Liver (tissue), 9 donors: ENCODE data around the gene M6PR. TPM values are rescaled to one million over a fixed set of nuclear protein-coding genes. Genes with fewer than 3 reads are reported as not detected.

Experiments
- DNase-seq: peaks from one replicate; pipeline ENCODE4 v3.0.0-alpha.2; 2017; ENCODE audit warnings: low spot score
- H3K27ac ChIP-seq, 2 donors: one replicate each; pipeline ENCODE4 v1.7.0; 2013; ENCODE audit warnings: inconsistent platforms in 2 of 2, low read length in 2 of 2, control low read depth in 1 of 2, low read depth in 1 of 2, mild to moderate bottlenecking in 1 of 2
- H3K27me3 ChIP-seq, 4 donors: one replicate each; pipeline versions ENCODE4 v1.6.1 to v1.7.0; 2013; ENCODE audit warnings: low read length in 3 of 4, inconsistent platforms in 1 of 4, mild to moderate bottlenecking in 1 of 4, moderate library complexity in 1 of 4; ENCODE audit not compliant: control insufficient read depth in 4 of 4, insufficient read depth in 4 of 4
- H3K36me3 ChIP-seq, 4 donors: one replicate each; pipeline versions ENCODE4 v1.6.1 to v1.7.0; 2013; ENCODE audit warnings: low read length in 3 of 4, mild to moderate bottlenecking in 3 of 4, low read depth in 1 of 4, moderate library complexity in 1 of 4; ENCODE audit not compliant: control insufficient read depth in 4 of 4, insufficient read depth in 3 of 4
- H3K4me1 ChIP-seq, 4 donors: one replicate each; pipeline versions ENCODE4 v1.6.1 to v1.7.0; 2013; ENCODE audit warnings: low read length in 3 of 4, mild to moderate bottlenecking in 3 of 4, moderate library complexity in 1 of 4; ENCODE audit not compliant: control insufficient read depth in 4 of 4, insufficient read depth in 4 of 4
- H3K4me3 ChIP-seq, 3 donors: one replicate each; pipeline versions ENCODE4 v1.6.1 to v1.7.0; 2013; ENCODE audit warnings: low read length in 3 of 3, control low read depth in 1 of 3, low read depth in 1 of 3, mild to moderate bottlenecking in 1 of 3
- H3K9ac ChIP-seq, 2 donors: one replicate each; pipeline ENCODE4 v1.7.0; 2013; ENCODE audit warnings: low read length in 2 of 2, mild to moderate bottlenecking in 2 of 2, moderate library complexity in 2 of 2, control low read depth in 1 of 2, low read depth in 1 of 2
- H3K9me3 ChIP-seq, 4 donors: one replicate each; pipeline versions ENCODE4 v1.6.1 to v1.7.0; 2013; ENCODE audit warnings: low read length in 3 of 4; ENCODE audit not compliant: control insufficient read depth in 4 of 4
- EGR1 ChIP-seq, 2 donors: IDR thresholded peaks; 2 replicates each; pipeline ENCODE4 v1.6.1; 2016 to 2018; ENCODE audit warnings: antibody characterized with exemption in 2 of 2, low read depth in 2 of 2
- FOXA1 ChIP-seq: IDR thresholded peaks from 2 replicates; pipeline ENCODE4 v1.6.1; 2016; ENCODE audit warnings: antibody characterized with exemption
- FOXA2 ChIP-seq: IDR thresholded peaks from 2 replicates; pipeline ENCODE4 v1.6.1; 2016; ENCODE audit warnings: antibody characterized with exemption
- HNF4A ChIP-seq, 2 donors: conservative IDR thresholded peaks; 2 replicates each; pipeline ENCODE4 v1.6.1; 2016; ENCODE audit warnings: antibody characterized with exemption in 2 of 2, mild to moderate bottlenecking in 2 of 2
- HNF4G ChIP-seq: IDR thresholded peaks from 2 replicates; pipeline ENCODE4 v1.6.1; 2016; ENCODE audit warnings: antibody characterized with exemption
- JUND ChIP-seq, 2 donors: IDR thresholded peaks; 2 replicates each; pipeline ENCODE4 v1.6.1; 2016; ENCODE audit warnings: antibody characterized with exemption in 2 of 2
- NR2F2 ChIP-seq: IDR thresholded peaks from 2 replicates; pipeline ENCODE4 v1.6.1; 2016; ENCODE audit warnings: antibody characterized with exemption
- RAD21 ChIP-seq, 2 donors: IDR thresholded peaks; 2 replicates each; pipeline ENCODE4 v1.6.1; 2016; ENCODE audit warnings: antibody characterized with exemption in 2 of 2, mild to moderate bottlenecking in 2 of 2
- REST ChIP-seq: IDR thresholded peaks from 2 replicates; pipeline ENCODE4 v1.6.1; 2016; ENCODE audit warnings: antibody characterized with exemption, mild to moderate bottlenecking
- RXRA ChIP-seq, 2 donors: IDR thresholded peaks; 2 replicates each; pipeline ENCODE4 v1.6.1; 2017 to 2018; ENCODE audit warnings: antibody characterized with exemption in 2 of 2, mild to moderate bottlenecking in 1 of 2
- SP1 ChIP-seq: IDR thresholded peaks from 2 replicates; pipeline ENCODE4 v1.6.1; 2018; ENCODE audit warnings: antibody characterized with exemption, mild to moderate bottlenecking
- TAF1 ChIP-seq: conservative IDR thresholded peaks from 2 replicates; pipeline ENCODE4 v1.6.1; 2016; ENCODE audit warnings: antibody characterized with exemption, mild to moderate bottlenecking
- YY1 ChIP-seq: IDR thresholded peaks from 2 replicates; pipeline ENCODE4 v1.6.1; 2016; ENCODE audit warnings: antibody characterized with exemption, mild to moderate bottlenecking
- ZBTB33 ChIP-seq: IDR thresholded peaks from 2 replicates; pipeline ENCODE4 v1.6.1; 2016; ENCODE audit warnings: antibody characterized with exemption
- WGBS: extraction: QIAGEN DNeasy Blood & Tissue Kit; methylation state at CpG from one replicate; pipeline ENCODE4 v1.1.7; 2013; 5-methylcytosine and 5-hydroxymethylcytosine counted together
- polyA plus RNA-seq, 2 donors: library from polyadenylated mRNA; stranded (reverse) in 1 of 2; unstranded in 1 of 2; fragments of 200-250 nt in 1 of 2; fragments of >200 nt in 1 of 2; fragmentation: Nextera tagmentation in 1 of 2; extraction: Ambion mirVana in 1 of 2; gene quantifications; one replicate each; pipeline versions ENCODE4 v1.2.1 to v1.2.3, GENCODE V29; 2013 to 2015
- total RNA-seq, 2 donors: library from RNA; depleted of rRNA; stranded (reverse); fragments of >200 nt; gene quantifications; one replicate each; pipeline ENCODE4 v1.2.3, GENCODE V29; 2014
- donor health status: healthy.
- donor health status: healthy.
- donor health status: healthy.
- donor health status: healthy.
- donor health status: healthy.

M6PR gene
- total and polyA plus RNA-seq, 4 donors = 38.7 to 118 (median 46.7) TPM

- WGBS = 84% methylated on average over 5 of the region's 5 CpGs
- TF ChIP-seq REST = no peak
- TF ChIP-seq HNF4A (conservative IDR thresholded peaks at IDR 0.05) = no peak
- TF ChIP-seq RAD21 (IDR thresholded peaks at IDR 0.05) = no peak
- peak in 1 of 2 donors; percentile 19 for TF ChIP-seq JUND (IDR thresholded peaks at IDR 0.05)
- no peak for TF ChIP-seq NR2F2
- no peak overlapping the region for H3K9ac ChIP-seq
- no peaks in the 10 kb centered on the region for H3K9me3 ChIP-seq
- H3K4me3 ChIP-seq = no peak overlapping the region
- H3K4me1 ChIP-seq = no peaks in the 10 kb centered on the region
- no peaks in the 10 kb centered on the region for H3K27me3 ChIP-seq
- H3K36me3 ChIP-seq = no peaks in the 10 kb centered on the region
- DNase-seq = no peak
- no peak overlapping the region for H3K27ac ChIP-seq
Observed at GRCh38 chr12:8996682-8997405, 47.4 kb upstream of the M6PR start.

- no peaks in the 10 kb centered on the region for H3K9me3 ChIP-seq
- H3K27me3 ChIP-seq = no peaks in the 10 kb centered on the region
- TF ChIP-seq RAD21 (IDR thresholded peaks at IDR 0.05) (no peak), REST (no peak), FOXA2 (no peak), ZBTB33 (no peak), JUND (IDR thresholded peaks at IDR 0.05) (no peak), FOXA1 (no peak), HNF4G (no peak), SP1 (no peak), HNF4A (conservative IDR thresholded peaks at IDR 0.05) (no peak), YY1 (no peak), TAF1 (no peak), EGR1 (IDR thresholded peaks at IDR 0.05; ENCODE audit: low read depth in 2 of 2) (no peak), RXRA (IDR thresholded peaks at IDR 0.05) (no peak)
- no peak for DNase-seq
- H3K4me3 ChIP-seq = no peak overlapping the region
- H3K4me1 ChIP-seq = no peaks in the 10 kb centered on the region
- no peak overlapping the region for H3K27ac ChIP-seq
- H3K9ac ChIP-seq = no peak overlapping the region
- 87% methylated on average over 4 of the region's 4 CpGs for WGBS
- no peaks in the 10 kb centered on the region for H3K36me3 ChIP-seq
Observed at GRCh38 chr12:8995021-8995775, 45.8 kb upstream of the M6PR start.
